Stimulated activated CD4-positive, alpha-beta T cell treated with anti-CD3 and anti-CD28 coated beads, TNF-alpha, amount 100 ng/mL, for 1 hour (primary cell): Measurements from ENCODE around the gene KANSL1.
"Not testable (repeated sequence)": the region's sequence is repeated elsewhere in the genome, so short reads cannot be mapped to it uniquely, and the experiment has no call there.

Source experiments
- DNase-seq, 3 donors: peaks; one replicate each; pipeline ENCODE4 v3.0.0-alpha.2; 2020; ENCODE audit warnings: low read depth in 3 of 3, low spot score in 1 of 3

KANSL1 gene, protein sequence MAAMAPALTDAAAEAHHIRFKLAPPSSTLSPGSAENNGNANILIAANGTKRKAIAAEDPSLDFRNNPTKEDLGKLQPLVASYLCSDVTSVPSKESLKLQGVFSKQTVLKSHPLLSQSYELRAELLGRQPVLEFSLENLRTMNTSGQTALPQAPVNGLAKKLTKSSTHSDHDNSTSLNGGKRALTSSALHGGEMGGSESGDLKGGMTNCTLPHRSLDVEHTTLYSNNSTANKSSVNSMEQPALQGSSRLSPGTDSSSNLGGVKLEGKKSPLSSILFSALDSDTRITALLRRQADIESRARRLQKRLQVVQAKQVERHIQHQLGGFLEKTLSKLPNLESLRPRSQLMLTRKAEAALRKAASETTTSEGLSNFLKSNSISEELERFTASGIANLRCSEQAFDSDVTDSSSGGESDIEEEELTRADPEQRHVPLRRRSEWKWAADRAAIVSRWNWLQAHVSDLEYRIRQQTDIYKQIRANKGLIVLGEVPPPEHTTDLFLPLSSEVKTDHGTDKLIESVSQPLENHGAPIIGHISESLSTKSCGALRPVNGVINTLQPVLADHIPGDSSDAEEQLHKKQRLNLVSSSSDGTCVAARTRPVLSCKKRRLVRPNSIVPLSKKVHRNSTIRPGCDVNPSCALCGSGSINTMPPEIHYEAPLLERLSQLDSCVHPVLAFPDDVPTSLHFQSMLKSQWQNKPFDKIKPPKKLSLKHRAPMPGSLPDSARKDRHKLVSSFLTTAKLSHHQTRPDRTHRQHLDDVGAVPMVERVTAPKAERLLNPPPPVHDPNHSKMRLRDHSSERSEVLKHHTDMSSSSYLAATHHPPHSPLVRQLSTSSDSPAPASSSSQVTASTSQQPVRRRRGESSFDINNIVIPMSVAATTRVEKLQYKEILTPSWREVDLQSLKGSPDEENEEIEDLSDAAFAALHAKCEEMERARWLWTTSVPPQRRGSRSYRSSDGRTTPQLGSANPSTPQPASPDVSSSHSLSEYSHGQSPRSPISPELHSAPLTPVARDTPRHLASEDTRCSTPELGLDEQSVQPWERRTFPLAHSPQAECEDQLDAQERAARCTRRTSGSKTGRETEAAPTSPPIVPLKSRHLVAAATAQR (N-terminal part only)

DNA sequence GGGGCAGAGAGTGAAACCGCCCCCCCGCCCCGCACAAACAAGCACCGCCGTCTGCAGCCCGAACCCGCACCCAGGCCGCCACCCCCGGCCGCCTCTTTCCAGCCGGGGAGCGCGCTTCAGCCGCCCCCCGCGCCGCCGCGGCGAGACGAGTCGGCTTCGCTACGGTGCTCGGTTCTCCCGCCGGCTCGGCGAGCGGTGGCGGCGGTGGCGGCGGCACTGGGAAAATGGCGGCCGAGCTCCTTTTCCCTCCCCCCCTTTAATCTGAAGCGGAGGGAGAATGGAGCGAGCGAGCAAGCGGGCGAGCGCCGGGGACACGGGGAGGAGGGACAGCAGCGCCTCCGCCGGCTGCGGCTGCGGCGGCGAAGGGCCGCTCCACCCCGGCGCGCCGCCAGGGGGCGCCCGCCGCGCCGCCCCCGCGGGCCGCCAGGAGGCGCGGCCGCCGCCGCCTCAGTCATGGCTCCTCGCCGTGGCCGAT, at the start of gene KANSL1:
KANSL1 (minus strand) TSS at position 279 of the 475 bp plus-strand sequence. CDS start 21,286 bp downstream, outside the sequence.
- DNase-seq, result peak; percentile 75 to 81 (median 78)

DNA sequence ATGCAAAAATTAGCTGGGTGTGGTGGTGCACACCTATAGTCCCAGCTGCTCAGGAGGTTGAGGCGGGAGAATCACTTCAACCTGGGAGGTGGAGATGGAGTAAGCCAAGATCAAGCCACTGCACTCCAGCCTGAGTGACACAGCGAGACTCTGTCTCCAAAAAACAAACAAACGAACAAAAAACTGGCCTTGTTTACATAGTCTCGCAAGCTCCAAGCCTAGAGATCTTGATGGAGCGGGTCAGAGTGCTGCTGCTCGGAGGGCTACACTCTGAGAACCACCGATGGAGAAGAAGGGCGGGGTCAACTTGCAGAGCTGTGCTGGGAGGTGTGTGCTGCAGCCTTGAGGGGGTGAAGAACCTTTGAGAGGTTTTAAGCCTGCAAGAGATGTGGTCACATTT, 38.1 kb upstream of the KANSL1 start:
- DNase-seq, result not testable (repeated sequence)

DNA sequence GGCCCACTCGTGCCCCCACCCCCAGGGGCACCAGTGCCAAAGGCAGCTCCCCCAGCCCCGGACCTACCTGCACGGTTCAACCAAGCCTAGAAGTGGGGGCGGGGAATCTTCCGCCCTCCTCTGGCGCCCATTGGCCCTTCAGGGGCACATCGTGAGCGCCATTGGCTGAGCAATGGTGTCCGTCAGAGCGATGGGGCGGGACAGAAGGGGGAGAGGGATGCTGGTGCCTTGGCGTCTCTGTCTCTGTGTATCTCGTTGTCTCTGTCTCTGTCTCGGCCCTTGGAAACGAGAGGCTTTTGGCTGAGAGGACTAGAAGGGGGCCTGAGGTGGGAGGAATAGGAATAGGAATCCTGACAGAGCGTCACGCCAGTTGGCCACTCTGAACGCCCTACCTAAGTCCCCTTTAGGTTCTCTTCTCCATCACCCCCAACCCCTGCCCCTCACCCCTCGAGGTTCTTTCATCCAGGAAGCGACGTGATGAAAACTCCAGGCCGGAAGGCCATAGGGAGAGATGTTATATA, 32.1 kb upstream of the KANSL1 start:
- peak; percentile 76 to 92 (median 83) for DNase-seq

DNA sequence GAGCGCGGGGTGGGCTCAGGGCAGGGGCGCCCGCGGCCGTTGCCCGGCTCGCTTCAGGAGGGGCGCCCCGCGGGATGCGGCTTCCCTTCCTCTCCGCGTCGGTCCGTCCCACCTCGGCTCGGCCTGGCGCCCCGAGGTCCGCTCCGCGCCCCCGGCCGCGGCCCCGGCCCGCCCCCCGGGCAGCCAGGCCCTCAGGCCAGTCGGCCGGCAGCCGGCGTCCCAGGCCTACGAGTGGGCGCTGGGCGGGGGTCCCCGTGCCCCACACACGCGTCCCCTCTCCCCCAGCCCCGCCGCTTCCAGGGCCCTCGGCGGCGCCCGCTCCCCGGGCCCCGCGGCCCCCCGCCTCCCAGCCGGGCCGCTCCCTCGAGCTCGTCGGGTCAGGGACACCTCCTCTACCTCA, 31.6 kb upstream of the KANSL1 start:
- DNase-seq, result not testable (repeated sequence)

DNA sequence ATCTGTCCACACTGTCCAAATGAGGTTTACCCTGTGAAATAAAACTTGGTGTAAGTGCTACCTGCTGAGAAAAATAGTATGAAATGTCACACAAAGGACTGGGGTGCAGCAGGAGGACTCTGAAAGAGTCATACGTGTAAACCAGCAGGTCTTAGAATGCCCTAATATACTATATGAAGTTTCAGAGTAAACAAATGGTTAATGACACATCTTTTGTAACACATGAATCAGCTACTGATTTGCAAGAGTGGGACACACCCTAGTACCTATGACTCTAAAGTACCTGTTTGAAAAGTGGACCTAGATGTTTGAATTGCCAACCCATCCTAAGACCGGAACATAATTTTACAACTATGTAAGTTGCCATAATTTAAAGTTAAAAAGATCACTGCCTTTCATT, 29.8 kb upstream of the KANSL1 start:
- not testable (repeated sequence) for DNase-seq

DNA sequence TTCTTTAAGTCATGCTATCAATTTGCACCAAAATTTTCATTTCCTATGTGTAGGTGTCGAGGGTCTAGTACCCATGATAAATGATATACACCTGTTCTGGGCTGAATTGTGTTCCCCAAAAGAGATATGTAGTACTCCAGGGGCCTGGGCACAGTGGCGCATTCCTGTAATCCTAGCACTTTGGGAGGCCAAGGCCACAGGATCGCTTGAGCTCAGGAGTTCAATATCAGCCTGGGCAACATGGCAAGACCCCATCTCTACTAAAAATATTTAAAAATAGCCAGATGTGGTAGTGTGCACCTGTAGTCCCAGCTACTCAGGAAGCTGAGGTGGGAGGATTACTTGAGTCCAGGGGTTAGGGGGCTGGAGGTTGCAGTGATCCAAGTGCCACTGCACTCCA, 23.5 kb upstream of the KANSL1 start:
- DNase-seq, result no peak

DNA sequence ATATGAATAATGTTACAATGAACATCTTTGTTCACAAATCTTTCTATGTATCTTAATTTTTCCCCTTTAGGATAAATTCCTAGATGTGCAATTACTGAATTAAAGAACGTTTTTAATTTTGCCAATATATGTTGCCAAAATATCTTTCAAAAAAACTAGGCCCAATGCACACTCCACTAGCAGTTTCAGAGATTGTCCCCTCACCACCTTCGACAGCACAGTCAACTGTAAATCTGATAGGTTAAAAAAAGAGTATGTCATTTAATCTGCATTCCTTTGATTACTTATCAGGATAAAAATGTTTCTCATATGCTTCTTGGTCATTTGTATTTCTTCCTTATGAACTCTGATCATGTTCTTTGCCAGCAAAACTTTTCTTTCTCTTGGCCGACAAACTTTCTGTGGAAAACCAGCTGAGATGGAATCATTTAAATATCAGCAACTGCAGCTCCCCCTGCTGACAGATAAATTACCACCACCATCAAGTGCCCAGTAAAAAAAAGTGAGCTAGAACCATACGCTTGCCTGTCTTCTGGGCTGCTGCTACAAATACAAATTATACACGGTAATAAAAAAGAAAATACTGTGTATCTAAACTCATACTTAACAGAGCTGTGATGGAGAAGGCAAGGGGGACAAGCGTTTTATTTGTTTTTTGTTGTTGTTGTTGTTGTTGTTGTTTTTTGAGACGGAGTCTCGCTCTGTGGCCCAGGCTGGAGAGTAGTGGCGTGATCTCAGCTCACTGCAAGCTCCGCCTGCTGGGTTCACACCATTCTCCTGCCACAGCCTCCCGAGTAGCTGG, 19.6 kb upstream of the KANSL1 start:
- DNase-seq, result peak; percentile 9 to 49 (median 12)

DNA sequence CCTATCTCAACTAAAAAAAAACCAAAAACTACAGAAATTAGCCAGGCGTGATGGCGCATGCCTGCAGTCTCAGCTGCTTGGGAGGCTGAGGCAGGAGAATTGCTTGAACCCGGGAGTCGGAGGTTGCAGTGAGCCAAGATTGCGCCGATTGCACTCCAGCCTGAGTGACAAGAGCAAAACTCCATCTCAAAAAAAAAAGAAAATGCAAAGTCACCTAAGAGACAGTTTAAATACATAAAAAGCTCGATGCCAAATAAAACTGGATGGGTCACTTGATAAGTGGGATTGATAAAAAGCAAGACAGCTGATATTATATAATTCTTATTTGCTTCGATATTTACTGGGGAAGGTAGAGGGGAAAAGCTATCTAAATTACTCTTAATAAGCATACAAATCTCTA, 15.8 kb upstream of the KANSL1 start:
- no peak for DNase-seq

DNA sequence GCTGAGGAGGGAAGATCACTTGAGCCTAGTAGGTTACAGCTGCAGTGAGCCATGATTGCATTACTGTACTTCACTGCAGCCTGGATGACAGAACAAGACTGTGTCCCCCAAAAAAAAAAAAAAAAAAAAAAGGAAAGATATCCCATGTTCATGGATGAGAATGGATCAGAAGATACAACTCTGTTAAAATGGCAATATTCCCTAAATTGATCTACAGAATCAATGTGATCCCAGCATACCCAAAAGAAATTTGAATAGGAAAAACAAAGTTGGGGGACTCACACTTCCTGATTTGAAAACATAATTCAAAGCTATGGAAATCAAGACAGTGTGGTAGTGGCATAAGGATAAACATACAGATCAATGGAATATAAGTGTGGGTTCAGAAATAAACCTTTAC, 12.7 kb upstream of the KANSL1 start:
- DNase-seq, result no peak

DNA sequence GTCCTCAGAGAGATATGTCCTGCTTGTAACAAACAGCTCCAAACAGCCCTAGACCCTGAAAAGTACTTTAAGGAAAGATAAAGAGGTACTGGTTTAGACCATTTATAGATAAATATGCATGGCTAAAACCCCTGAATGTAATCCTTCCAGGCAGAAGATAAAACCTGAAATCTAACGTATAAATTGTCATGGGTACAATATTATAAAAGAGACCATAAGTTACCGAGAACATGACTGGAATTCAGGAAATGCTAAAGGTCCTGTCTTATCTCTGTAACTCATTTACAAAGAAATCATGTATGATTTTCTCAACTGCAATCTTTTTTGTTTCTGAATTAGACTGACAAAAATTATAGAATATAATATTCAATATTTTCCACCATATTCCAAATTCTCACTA, 9.2 kb upstream of the KANSL1 start:
- no peak for DNase-seq

DNA sequence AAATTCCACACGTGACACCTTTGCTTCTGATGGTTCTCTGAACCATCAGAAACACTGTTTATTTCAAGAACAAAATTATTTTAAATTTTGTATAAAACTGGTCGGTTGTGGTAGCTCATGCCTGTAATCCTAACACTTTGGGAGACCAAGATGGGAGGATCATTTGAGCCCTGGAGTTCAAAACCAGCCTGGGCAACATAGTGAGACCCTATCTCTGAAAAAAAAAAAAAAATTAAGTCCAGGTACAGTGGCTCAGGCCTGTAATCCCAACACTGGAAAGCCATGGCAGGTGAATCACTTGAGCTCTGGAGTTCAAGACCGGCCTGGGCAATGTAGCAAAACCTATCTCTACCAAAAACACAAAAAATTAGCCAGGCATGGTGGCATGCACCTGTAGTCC, 8.3 kb upstream of the KANSL1 start:
- no peak for DNase-seq

DNA sequence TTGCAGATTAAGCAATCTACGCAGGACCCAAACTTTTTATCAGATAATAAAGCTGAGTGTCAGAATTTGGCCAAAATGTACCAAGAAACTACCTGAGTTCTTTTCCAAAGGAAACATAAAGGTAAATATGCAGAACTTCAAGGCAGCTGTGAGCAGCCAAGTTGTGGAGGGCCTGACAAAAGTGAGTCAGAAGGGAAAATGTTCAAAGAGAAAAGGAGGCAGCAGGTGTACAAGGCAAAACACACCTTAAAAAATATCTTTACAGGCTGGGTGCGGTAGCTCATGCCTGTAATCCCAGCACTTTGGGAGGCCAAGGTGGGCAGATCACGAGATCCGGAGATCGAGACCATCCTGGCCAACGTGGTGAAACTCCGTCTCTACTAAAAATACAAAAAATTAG, 7.0 kb upstream of the KANSL1 start:
- DNase-seq, result no peak

DNA sequence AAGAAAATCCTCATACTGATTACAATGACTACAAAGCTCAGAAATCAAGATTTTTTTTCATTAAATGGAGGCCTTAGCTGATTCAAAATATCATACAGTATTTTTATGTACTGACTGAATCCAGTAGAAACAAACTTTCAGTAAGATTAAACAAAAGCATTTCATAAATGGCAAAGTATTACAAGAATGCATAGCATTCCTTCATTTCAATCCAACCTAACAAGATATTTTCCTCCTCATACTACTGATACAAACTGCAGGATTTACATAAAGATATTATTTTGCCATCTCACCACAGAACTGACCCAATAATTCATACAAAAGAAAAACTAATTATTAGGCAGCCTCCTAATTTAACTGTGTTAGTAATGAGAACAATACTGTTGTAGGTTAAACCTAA, 6.2 kb upstream of the KANSL1 start:
- DNase-seq, result no peak

DNA sequence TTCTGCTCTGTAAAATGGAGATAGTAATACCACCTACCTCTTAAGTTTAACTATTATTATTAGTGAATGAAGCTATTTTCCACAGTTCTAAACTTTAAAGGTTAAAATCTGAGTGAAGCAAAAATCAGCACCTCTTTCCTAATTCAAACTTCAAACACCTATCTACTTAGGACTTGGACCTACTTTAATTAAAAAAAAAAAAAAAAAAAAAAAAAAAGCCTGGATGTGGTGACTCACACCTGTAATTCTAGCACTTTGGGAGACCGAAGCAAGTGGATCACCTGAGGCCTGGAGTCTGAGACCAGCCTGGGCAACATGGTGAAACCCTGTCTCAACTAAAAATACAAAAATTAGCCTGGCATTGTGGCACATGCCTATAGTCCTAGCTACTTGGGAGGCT, 5.0 kb upstream of the KANSL1 start:
- no peak for DNase-seq

DNA sequence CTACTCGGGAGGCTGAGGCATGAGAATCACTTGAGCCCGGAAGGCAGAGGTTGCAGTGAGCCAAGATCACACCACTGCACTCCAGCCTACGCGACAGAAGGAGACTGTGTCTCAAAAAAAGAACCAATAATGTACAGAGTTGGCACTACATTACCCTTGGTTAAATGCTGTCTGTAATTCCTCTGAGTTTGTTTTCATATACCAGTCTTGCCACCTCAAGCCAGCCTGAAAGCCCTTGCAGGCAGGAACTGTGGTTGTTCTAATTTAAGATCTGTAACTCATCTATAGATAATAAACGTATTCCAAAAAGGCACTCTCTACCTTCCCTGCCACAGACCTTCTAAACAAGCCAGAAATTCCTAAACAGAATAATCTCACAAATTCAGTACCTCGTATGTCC, 4.3 kb upstream of the KANSL1 start:
- DNase-seq, result no peak

DNA sequence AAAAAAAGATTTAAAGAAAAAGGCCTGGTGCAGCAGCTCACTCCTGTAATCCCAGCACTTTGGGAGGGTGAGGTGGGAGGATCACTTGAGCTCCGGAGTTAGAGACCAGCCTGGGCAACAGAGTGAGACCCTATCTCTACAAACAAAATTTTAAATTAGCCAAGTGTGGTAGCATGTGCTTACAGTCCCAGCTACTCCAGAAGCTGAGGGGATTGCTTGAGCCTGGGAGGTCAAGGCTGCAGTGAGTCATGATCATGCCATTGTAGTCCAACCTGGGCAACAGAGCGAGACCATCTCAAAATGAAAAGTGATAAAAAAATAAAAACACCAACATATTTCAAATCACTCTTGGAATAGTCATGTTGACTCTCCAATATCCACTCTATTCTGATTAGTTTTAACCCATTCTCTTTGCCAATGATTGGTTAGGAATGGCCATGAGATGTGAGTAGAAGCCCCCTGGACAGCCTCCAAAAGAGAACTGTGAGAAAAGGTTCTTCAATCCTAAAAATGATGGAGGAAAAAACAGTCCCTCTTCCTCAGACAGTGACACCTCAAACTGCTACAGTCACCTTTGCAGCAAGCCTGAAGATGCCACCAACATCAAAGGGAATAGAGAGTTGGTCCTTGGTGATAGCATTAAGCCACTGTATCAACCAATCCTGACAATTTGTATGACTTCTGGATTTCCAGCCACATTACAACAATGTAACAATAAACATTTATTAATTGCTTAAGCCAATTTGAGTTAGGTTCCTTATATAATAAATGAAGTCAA, 2.9 kb upstream of the KANSL1 start:
- DNase-seq, result no peak

DNA sequence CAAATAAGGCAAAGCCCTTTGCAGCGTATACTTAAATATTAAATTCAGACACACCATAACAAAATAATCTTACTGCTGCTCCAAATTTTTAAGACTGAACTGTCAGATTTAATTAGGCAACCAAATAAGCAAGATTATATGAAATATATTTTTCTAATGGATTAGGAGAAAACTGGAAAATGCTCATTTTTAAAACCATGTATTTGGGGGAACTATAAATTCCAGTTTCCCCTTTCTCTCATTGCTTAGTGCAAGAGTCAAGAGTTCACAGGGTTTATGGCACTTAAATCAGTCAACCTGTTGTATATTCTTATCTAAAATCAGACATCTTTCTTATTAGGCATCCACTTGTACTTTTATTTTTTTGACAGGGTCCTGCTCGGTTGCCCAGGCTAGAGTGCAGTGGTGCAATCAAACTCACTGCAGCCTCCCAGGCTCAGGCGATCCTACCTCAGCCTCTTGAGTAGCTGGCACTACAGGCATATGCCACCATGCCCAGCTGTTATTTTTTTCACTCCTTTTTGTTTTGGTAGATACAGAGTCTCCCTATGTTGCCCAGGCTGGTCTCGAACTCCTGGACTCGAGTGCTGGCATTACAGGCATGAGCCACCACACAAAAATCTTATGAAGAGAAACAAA, 2.1 kb upstream of the KANSL1 start:
- DNase-seq, result no peak

DNA sequence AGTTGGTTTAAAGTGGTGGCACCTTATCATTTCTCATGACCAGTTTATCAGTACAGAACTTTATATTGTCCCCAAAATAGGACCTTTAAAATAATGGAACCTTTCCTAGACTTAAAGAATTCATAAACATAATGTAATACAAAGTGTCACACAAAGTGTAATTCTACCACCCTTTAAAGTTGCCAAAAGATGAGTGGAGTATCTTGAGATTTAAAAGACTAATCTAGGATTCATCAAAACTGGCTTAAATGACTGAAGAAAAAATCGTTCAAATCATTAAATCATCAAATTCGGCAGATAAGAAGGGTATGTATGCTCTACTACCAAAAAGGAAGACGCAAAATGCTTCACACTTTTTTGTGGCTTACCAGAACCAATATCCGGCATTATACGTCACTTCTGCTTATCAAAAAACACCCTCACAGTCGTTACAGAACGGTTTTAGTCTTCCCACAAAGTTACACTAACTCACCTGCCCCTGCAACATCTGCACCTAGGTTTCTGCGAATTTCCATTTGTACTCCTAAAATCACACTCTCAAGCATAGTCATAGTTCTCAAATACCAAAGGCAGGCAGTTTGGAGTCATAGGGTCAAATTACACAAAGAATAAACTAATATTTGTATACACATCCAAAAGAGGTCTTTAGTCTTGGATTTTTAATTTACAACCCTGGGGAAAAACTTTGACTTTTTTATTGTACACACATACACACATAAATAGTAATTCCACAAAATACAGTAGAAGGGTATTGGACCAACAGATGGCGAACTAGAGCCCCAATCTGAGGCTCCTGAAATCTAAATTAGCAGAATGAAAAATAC, 1.4 kb upstream of the KANSL1 start:
- peak in 2 of 3 donors; percentile 20 to 45 for DNase-seq
